ENCODE data around the gene SPACA5. TPM values are rescaled to one million over a fixed set of nuclear protein-coding genes. Genes with fewer than 3 reads are reported as not detected.
"Not testable (repeated sequence)": the region's sequence is repeated elsewhere in the genome, so short reads cannot be mapped to it uniquely, and the experiment has no call there.

SPACA5 gene
- total RNA-seq, 1 donor from 2014 or later: not detected

- no peak for TF ChIP-seq CTCF (IDR thresholded peaks at IDR 0.05)
- Mint-ChIP-seq H3K36me3 (ENCODE audit: low read depth) (peaks cover 4% of the 10 kb centered on the region), H3K9me3 (ENCODE audit: low read depth) (peaks cover 19% of the 10 kb centered on the region), H3K27ac (ENCODE audit: unreplicated experiment) (no peak overlapping the region), H3K27me3 (ENCODE audit: low read depth) (no peaks in the 10 kb centered on the region), H3K4me3 (ENCODE audit: unreplicated experiment) (no peak overlapping the region), H3K4me1 (ENCODE audit: low read depth) (peaks cover 16% of the 10 kb centered on the region)
- no peak for DNase-seq (ENCODE audit: low spot score)
Observed at GRCh38 chrX:48002319-48002718, 4.5 kb upstream of the SPACA5 start.

GRCh38 chrX:48002929-48003328 lies 3.9 kb upstream of the SPACA5 start:
- peaks cover 19% of the 10 kb centered on the region for H3K9me3 Mint-ChIP-seq (ENCODE audit: low read depth)
- peak overlapping the region; percentile 77 for H3K4me3 Mint-ChIP-seq (ENCODE audit: unreplicated experiment)
- no peaks in the 10 kb centered on the region for H3K27me3 Mint-ChIP-seq (ENCODE audit: low read depth)
- peaks cover 16% of the 10 kb centered on the region for H3K4me1 Mint-ChIP-seq (ENCODE audit: low read depth)
- no peak for DNase-seq (ENCODE audit: low spot score)
- no peak overlapping the region for H3K27ac Mint-ChIP-seq (ENCODE audit: unreplicated experiment)
- H3K36me3 Mint-ChIP-seq (ENCODE audit: low read depth): peaks cover 4% of the 10 kb centered on the region
- no peak for TF ChIP-seq CTCF (IDR thresholded peaks at IDR 0.05)

GRCh38 chrX:48003367-48003757 lies 3.4 kb upstream of the SPACA5 start:
- peak overlapping the region; percentile 77 for H3K4me3 Mint-ChIP-seq (ENCODE audit: unreplicated experiment)
- DNase-seq (ENCODE audit: low spot score): no peak
- peak overlapping the region; percentile 91 for H3K27ac Mint-ChIP-seq (ENCODE audit: unreplicated experiment)
- no peaks in the 10 kb centered on the region for H3K27me3 Mint-ChIP-seq (ENCODE audit: low read depth)
- peaks cover 16% of the 10 kb centered on the region for H3K4me1 Mint-ChIP-seq (ENCODE audit: low read depth)
- TF ChIP-seq CTCF (IDR thresholded peaks at IDR 0.05): no peak
- H3K36me3 Mint-ChIP-seq (ENCODE audit: low read depth): peaks cover 4% of the 10 kb centered on the region
- peaks cover 15% of the 10 kb centered on the region for H3K9me3 Mint-ChIP-seq (ENCODE audit: low read depth)

- Mint-ChIP-seq H3K4me1 (ENCODE audit: low read depth) (peaks cover 16% of the 10 kb centered on the region), H3K9me3 (ENCODE audit: low read depth) (peaks cover 15% of the 10 kb centered on the region), H3K36me3 (ENCODE audit: low read depth) (peaks cover 4% of the 10 kb centered on the region), H3K4me3 (ENCODE audit: unreplicated experiment) (peak within 1 kb of the TSS; percentile 77), H3K27me3 (ENCODE audit: low read depth) (no peaks in the 10 kb centered on the region), H3K27ac (ENCODE audit: unreplicated experiment) (peak within 1 kb of the TSS; percentile 91)
- no peak for DNase-seq (ENCODE audit: low spot score)
- TF ChIP-seq CTCF (IDR thresholded peaks at IDR 0.05): no peak
Observed at GRCh38 chrX:48003758-48004457, 2.9 kb upstream of the SPACA5 start, which contains the start of gene ZNF182. ZNF182 (minus strand) TSS chrX:48003989; CDS start chrX:48002609, 1,380 bp downstream.

- not testable (repeated sequence) for DNase-seq (ENCODE audit: low spot score); H3K27ac Mint-ChIP-seq (ENCODE audit: unreplicated experiment); H3K4me3 Mint-ChIP-seq (ENCODE audit: unreplicated experiment); H3K9me3 Mint-ChIP-seq (ENCODE audit: low read depth); H3K27me3 Mint-ChIP-seq (ENCODE audit: low read depth); H3K4me1 Mint-ChIP-seq (ENCODE audit: low read depth); H3K36me3 Mint-ChIP-seq (ENCODE audit: low read depth)
Observed at GRCh38 chrX:48009445-48009960, 2.7 kb downstream of the SPACA5 start.

GRCh38 chrX:48016583-48017310 lies 10.0 kb downstream of the SPACA5 start:
- not testable (repeated sequence) for H3K4me1 Mint-ChIP-seq (ENCODE audit: low read depth); H3K9me3 Mint-ChIP-seq (ENCODE audit: low read depth); H3K27me3 Mint-ChIP-seq (ENCODE audit: low read depth); DNase-seq (ENCODE audit: low spot score); H3K4me3 Mint-ChIP-seq (ENCODE audit: unreplicated experiment); H3K36me3 Mint-ChIP-seq (ENCODE audit: low read depth); H3K27ac Mint-ChIP-seq (ENCODE audit: unreplicated experiment)

- DNase-seq (ENCODE audit: low spot score); H3K4me1 Mint-ChIP-seq (ENCODE audit: low read depth); H3K4me3 Mint-ChIP-seq (ENCODE audit: unreplicated experiment); H3K36me3 Mint-ChIP-seq (ENCODE audit: low read depth); H3K27ac Mint-ChIP-seq (ENCODE audit: unreplicated experiment); H3K27me3 Mint-ChIP-seq (ENCODE audit: low read depth): not testable (repeated sequence)
- peaks cover 16% of the 10 kb centered on the region for H3K9me3 Mint-ChIP-seq (ENCODE audit: low read depth)
Observed at GRCh38 chrX:48019892-48020291, 13.1 kb downstream of the SPACA5 start.

GRCh38 chrX:48020472-48020871 lies 13.7 kb downstream of the SPACA5 start:
- H3K36me3 Mint-ChIP-seq (ENCODE audit: low read depth); H3K27ac Mint-ChIP-seq (ENCODE audit: unreplicated experiment); H3K4me1 Mint-ChIP-seq (ENCODE audit: low read depth); H3K27me3 Mint-ChIP-seq (ENCODE audit: low read depth); H3K4me3 Mint-ChIP-seq (ENCODE audit: unreplicated experiment); DNase-seq (ENCODE audit: low spot score): not testable (repeated sequence)
- peaks cover 16% of the 10 kb centered on the region for H3K9me3 Mint-ChIP-seq (ENCODE audit: low read depth)

All from chondrocyte (in vitro differentiated cells).